NCI-H82 treated with DMSO at 0.1 percent for 48 hours (cell line): ENCODE measurements around the gene ACBD6.

ENCODE experiments used
- DNase-seq: peaks from one replicate; lab custom pipeline; 2025; ENCODE audit not compliant: unreplicated experiment; lab: John Stamatoyannopoulos, UW

The ACBD6 gene

DNA sequence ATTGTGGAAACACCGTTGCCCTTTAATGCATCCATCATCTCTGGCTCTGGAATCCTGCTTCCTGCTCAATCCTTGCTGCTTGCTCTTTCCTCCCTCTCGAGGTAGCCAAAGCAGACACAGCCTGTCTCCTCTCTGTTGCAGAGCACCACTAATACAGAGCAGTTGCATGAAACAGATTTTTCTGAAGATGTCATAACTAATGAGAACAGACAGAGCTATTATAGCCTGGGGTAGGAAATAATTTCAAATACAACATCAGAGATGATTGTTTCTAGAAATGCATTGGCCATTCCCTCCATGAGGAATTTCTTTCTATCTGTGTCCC, 23.3 kb upstream of the ACBD6 start:
- no peak for DNase-seq

DNA sequence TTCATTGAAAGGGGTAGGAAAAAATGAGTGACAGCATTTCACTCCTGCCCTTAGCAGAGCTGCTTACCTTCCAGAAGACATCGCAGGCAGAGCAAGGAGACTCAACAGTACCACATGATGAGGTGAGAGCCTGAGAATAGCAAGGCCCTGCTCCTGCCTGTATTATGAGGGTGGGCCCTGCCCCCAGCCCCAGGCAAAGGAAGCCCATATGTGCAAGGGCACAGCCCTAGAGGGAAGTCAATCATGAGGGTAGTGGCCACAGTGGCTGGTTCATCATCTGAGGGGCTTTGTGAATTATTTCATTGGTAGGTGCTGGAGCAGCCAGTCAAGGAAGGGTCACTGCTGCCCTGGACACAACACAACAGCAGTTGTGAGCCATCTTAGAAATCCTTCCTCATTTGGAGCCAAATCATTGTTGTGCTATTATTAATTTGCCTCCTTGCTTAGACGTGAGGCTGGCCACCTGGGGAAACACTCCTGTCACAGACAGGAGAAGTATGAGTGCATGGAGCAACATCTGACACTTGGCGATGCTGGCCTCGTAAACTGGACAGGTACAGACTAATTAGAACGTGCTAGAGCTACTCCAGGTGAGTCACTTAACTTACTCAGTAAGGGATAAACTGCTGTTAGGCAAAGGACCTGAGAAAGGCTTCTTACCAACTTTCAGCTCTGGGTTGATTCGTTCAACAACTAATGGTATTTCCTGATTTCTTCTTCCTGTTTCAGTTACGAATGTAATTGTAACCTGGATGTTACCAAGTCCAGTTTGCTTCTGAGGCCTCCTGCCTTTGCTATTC, 22.7 kb upstream of the ACBD6 start:
- no peak for DNase-seq

DNA sequence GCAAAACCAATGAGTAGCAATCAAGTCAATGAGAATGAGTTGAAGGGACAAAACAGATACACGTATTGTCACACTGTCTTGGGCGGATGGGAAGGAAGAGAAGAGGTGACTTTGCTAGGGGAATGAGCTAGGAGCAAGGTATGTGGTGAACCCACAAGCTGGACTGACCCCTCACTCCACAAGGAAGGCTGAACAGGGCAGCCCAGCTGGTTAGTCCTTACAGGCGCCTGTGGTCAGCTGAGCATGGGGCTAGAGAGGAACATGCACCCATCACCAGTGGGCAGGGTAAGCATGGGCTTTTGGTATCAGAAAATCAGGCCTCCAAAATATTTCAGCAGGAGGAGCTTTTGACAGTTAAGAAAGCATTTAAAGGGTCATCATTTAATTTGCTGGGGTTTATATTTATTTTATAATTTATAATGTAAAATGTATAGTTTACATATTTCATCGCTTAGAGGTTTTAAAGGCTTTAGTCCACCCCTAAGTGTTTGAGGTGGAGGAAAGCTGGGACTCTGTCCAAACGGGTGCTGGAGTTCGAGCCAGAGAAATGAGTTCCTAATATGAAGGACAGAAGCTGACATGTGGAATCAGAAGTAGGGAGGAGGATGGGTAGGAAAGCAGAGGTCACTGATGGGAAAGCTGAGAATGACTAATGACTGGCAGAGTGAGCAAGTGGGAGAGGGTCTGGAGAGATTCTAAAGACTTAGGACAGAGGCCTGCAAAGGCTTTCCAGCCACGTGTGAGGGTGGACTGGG, 22.0 kb upstream of the ACBD6 start:
- DNase-seq, result no peak

DNA sequence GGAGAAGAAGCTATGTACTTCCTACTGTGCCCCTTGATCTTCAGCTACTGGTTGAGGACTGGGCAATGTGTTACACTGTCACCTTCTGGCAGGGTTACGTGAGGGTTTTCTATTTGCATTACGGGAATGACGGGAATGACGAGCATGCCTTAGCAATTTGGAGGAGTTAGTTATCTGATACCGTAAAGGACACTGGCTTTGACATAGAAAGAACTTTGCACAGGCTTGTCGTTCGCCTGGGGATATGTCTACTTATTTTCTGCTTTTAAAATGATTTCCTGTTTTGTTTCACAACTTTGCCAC, 19.8 kb upstream of the ACBD6 start:
- no peak for DNase-seq

DNA sequence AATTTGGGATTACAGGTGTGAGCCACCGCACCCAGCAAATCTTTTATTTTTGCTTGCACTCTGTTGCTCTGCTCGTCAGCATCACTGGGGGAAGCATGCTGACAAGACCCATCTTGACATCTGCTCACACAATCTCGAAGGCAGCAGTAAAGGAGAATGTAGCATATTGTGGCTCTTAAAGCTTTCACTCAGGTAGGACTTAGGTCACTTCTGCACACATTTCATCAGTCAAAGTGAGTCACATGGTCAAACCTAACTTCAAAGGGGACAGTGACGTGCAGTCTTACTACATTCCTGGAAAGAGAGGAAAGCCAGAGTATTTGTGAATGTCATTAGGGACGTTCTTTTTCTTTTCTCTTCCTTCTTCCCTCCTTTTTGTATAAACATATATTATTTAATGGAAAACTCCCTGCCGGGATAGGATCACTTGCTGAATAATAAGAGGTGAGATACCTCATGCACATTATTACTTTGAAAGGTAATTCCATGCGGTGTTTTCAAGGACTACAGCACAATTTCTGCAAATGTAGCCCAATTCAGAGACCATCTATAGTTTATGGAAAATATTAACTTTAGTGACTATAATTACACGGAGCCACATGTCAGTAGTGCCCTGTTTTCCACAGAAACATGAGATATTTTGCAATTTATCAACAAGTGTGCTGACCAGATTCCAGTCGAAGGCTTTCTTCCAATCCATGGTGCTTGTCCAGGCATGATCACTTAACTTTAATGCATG, 19.3 kb upstream of the ACBD6 start:
- DNase-seq, result no peak

DNA sequence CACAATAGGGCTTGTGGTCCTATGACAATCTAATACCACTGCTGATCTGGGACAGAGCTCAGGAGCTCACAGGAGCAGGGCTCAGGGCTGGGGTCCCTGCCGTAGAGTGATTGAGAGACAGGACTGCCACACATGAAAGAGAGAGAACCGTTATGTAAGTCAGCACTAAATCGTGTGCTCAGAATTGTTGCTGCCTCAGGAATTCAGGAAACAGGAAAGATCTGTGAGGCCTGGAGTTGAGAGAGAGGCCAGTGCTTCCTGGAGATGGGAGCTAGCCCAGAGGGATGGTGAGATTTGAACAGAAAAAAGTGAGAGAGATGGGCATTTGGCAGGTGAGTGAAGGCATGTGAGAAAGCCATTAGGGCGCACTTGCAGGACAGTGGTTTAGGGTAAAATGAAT, 17.5 kb upstream of the ACBD6 start:
- no peak for DNase-seq

DNA sequence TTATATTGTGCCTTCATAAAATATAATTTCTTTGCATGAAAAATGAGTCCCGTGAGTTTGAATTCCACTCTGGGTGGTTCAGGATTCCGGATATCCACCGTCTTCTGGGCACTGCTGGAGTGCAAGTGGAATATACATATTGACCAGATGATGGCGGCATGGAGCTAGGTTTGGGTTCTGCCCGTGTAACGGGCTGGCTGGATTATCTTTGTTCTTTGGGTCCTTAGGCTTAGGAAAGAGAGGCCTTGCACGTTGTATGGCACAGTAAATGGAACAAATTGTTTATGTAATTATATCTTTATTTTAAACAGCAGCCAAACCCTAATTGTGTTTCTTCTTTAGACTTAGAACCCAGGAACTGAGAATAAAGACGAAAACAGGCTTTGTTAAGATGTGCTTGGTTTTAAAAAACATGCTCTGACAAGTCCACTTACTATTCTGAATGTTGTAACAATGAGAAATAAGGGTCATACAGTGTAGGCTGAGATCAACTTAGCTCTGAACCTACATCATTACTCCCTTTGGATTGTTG, 13.5 kb upstream of the ACBD6 start:
- DNase-seq, result peak; percentile 94

DNA sequence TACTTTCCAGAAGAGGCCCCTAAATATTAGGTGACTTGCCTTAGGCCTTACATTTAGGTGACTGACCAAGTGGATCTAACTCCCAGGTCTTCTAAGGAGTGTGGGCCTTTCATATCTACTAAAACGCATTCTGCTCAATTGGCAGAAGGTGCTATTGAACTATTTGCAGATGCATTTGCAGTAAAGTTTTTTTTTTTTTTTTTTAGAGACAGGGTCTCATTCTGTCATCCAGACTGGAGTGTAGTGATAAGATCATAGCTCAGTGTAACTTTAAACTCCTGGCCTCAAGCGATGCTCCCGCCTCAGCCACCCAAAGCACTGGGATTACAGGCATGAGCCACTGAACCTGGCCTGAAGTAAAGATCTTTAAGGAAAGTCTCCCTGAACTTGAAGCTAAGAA, 13.0 kb upstream of the ACBD6 start:
- DNase-seq, result no peak

DNA sequence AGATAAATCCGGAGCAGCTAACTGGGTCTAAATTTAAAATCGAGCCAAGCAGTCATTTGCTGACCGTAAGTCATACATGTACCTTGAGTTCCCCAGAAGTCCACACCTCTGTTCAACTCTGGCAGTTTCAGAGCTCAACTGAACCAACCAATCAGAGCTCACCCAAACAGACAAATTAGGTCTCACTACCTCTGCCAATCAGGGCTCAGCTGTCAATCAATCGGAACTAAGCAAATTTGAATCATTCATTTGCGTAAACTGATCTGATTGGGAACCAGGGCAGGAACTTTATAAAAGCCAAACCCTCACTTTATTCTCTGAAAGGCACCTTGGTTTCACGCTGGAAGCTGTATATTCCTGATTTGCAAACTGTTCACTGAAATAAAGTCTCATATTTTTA, 11.2 kb upstream of the ACBD6 start:
- DNase-seq, result peak; percentile 87

DNA sequence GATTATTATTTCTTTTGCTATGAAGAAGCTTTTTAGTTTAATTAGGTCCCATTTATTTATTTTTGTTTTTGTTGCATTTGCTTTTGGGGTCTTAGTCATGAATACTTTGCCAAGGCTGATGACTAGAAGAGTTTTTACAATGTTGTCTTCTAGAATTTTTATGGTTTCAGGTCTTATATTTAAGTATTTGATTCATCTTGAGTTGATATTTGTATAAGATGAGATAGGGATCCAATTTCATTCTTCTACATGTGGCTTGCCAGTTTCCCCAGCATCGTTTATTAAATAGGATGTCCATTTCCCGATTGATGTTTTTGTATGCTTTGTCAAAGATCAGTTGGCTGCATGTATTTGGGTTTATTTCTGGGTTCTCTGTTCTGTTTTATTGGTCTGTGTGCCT, 8.5 kb upstream of the ACBD6 start:
- DNase-seq, result no peak

DNA sequence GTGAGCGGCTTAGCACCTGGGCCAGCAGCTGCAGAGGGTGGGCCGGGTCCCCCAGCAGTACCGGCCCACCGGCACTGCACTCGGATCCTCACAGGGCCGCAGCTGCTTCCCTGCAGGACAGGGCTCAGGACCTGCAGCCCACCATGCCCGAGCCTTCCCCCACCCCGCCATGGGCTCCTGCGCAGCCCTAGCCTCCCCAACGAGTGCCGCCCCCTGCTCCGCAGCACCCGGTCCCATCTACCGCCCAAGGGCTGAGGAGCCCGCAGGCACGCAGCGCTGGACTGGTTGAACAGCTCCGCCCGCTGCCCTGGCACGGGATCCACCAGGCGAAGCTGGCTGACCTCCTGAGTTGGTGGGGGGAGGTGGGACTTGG, 6.3 kb upstream of the ACBD6 start:
- no peak for DNase-seq

DNA sequence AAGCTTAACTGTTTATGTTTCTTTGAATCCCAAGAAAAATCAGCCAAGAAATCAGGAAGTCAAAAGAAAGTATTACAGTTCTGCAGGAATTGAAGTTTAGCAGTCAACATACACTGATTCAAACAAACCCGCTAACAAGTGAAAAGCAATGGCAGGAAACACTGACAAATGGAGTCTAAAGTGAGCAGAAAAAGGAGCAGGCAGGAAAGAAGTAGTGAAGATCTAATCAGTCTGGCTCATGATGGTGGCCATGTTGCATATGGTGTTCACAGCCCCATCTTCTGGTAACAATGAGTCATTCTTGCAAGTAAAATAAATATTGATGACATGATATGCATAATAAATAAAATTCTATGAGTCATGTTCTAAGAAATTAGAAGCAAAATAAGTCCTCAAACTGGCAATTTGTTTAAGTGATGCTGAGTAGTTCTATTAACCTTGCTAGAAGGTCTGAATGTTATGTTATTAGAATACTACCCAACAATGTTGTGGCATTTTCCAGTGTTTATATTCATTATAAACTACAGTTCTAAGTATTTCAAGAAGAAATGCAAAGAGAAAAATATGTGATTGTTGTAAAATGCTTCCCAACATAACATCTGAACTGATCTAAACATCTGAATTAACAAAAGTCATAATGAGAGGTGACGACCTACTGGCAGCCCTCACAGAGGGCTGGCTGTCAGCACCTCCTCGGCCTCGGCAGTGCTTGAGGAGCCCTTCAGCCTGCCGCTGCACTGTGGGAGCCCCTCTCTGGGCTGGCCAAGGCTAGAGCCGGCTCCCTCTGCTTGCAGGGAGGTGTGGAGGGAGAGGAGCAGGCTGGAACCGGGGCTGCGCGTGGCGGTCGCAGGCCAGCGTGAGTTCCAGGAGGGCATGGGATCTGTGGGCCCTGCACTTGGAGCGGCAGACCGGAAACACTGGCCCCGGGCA, 5.7 kb upstream of the ACBD6 start:
- DNase-seq, result no peak

DNA sequence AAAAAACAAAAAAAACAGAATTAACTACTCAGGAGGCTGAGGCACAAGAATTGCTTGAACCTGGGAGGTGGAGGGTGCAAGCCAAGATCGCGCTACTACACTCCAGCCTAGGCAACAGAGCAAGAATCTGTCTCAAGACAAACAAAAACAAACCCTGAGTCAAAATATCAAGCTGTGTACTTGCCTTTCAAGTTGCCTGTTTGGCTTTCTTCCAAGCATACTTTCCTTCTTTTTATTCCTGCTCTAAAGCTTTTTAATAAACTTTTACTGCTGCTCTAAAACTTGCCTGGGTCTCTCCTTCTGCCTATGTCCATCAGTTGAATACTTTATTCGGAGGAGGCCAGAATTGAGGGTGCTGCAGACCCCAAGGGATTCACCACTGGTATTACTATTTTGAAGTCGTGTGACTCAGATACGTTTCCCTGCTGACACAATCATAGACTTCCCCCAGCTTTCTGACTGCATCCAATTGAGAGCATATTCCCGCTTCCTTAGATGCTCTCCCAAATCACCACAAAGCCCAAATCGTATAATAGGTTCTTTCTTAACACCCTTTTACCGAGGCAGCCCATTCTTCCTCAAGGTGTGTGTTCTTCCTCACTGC, 3.5 kb upstream of the ACBD6 start:
- DNase-seq, result no peak

DNA sequence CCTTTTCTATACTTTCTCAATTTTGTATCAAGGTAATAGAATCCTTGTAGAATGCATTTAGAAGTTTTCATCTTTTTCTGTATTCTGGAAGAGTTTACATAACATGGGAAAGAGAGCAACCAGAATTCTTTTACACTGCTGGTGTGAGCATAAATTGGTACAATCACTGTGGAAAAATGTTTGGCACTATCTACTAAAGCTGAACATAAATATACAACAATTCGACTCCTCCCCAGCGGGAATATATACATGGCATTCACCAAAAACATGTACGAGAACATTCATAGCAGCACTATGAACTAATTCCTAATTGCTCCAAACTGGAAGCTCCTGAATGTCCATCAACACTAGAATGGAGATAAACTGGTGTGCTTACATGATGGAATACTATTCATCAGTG, 1.8 kb upstream of the ACBD6 start:
- DNase-seq, result no peak

DNA sequence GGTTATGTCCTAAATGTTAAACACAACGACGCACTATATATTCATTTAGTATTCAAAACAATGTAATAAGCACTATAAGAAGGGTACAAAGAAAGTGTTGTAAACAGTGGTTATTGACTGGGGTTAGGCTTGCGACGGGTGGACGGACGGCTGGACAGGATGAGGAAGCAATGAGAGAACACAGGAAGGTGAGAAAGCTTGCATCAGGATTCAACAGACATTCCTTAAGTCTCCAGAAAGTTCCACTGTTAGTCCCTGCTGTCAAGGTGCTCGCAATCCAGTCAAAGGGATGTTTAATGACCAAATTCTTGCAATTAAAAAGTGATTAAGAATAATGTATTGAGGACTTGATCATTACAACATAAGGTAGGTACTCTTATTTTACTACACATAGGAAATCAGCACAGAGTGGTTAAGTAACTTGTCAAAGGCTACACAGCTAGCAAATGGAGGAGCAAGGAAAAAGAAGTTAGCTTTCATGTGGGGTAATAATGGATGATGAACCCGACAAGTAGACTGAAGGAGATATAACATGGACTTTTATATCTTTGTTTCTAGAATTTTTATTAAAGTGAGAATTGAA, 994 bp upstream of the ACBD6 start:
- no peak for DNase-seq

DNA sequence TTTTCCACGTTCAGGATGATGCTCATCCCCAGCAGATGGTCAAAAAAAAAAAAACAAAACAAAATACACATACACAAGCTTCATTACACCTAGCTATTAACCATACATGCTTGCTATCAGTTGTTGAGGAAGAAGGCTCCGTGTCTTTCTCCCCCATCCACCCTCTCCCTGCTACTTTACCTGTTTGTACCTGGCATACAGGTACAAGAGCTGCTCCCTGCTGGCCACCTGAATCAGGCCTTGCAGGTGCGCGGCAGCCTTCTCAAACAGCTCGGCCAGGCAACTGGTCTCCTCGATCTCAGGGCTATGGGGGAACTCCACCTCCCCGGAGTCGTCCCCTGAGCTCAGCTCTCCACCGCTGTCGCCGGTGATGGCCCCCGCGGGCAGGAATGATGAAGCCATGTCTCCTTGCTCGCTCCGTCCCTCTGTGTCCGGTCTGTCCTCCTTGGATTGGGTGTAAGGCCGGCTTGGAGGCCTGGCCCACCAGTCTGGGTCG, 464 bp downstream of the ACBD6 start:
- DNase-seq, result no peak

DNA sequence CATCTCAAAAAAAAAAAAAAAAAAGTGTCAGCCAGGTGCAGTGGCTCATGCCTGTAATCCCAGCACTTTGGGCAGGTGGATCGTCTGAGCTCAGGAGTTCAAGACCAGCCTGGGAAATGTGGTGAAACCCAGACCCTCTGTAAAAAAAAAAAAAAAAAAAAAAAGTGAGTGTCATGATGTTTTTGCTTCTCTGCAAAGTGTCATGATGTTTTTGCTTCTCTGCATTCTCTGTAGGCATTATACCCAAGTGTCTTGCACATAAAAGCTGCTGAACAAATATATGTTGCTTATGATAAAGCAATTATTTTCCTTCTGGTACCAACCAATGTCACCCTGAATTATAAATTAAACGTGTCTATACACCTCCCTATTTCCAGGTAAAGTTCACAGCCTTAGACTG, 1.7 kb downstream of the ACBD6 start:
- no peak for DNase-seq

DNA sequence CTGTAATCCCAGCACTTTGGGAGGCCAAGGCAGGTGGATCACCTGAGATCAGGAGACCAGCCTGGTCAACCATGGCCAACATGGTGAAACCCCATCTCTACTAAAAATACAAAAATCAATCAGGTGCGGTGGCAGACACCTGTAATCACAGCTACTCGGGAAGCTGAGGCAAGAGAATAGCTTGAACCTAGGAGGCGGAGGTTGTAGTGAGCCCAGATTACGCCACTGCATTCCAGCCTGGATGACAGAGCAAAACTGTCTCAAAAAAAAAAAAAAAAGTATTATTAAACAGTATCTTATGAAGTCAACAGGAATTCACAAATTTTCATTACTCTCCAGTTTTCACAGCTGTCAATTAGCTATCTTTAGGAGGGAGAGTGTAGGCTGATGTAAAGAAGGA, 3.8 kb downstream of the ACBD6 start:
- no peak for DNase-seq

DNA sequence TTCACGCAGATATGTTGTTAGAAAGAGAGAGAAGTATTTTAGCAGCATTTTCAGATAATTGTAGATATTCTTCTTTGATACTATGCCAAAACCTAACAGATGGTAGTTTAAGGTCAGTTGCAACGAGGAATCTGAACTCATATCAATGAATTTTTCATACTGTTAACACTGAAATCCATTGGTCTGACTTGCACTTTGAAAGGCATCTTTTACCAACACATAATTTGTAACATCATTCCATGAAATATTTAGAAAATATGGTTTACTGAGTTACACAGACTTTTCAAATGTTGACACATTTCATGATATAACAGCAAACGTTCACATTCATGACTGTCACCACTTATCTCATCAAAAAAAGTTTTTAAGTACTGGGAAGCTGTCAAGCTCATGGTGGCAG, 4.6 kb downstream of the ACBD6 start:
- DNase-seq, result no peak

DNA sequence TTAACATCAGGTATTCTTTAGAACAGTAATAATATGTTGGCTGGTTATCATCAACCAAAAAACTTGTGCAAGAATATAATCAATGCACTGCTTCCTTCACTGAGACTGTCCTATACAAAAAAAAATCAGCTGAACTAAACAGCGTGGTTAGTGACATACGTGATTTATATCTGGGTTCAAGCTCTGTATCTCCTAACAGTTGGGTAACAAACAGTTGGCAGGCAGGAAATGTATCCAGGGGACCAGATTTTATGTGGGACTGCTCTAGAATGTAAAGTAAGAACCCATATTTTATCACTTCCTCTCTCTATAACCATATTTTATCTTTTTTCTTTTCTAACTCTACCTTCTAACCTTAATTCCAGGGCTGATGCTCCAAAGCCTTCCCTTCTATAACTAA, 8.0 kb downstream of the ACBD6 start:
- no peak for DNase-seq
